ENCODE measurements around the gene ACOXL.

DNA sequence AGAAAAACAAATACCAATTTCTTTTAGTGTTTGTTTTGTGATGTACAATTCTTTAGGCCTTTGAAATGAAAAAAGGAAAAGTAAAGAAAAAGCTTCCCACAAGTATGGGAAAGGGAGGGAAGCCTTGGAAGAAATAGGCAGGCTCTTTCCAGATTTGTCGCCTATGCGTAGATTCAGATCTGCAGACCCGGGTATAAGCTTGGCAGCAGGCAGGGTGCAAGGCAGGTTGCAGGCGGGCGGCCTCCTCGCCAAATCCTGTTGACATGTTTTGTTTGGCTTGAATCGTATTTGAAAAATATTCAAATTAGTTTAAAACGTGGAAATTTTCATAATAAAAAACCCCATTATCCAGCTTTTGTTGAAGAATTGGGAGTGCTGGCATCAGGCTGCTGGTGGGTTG is 104.3 kb downstream of the ACOXL start:
- TF ChIP-seq HDAC2 (IDR thresholded peaks at IDR 0.05) (no peak), DPF2 (IDR thresholded peaks at IDR 0.05) (no peak), ZNF274 (IDR thresholded peaks at IDR 0.05; ENCODE audit: insufficient read depth, insufficient read length) (no peak), SUZ12 (IDR thresholded peaks at IDR 0.05; ENCODE audit: unreplicated experiment) (no peak), TAF1 (IDR thresholded peaks at IDR 0.05; ENCODE audit: borderline replicate concordance, low read depth, low read length) (no peak), POLR2A (IDR thresholded peaks at IDR 0.05; ENCODE audit: low read depth, low read length) (no peak), EP300 (IDR thresholded peaks at IDR 0.05; ENCODE audit: borderline replicate concordance in 1 of 2, control insufficient read depth in 1 of 2, low read depth in 2 of 2, low read length in 2 of 2) (no peak), YY1 (IDR thresholded peaks at IDR 0.05; ENCODE audit: low read depth, low read length) (no peak), NR2C2 (IDR thresholded peaks at IDR 0.05; ENCODE audit: borderline replicate concordance, control insufficient read depth, insufficient read length, low read depth) (no peak)
- TF ChIP-seq, protein P1, sequence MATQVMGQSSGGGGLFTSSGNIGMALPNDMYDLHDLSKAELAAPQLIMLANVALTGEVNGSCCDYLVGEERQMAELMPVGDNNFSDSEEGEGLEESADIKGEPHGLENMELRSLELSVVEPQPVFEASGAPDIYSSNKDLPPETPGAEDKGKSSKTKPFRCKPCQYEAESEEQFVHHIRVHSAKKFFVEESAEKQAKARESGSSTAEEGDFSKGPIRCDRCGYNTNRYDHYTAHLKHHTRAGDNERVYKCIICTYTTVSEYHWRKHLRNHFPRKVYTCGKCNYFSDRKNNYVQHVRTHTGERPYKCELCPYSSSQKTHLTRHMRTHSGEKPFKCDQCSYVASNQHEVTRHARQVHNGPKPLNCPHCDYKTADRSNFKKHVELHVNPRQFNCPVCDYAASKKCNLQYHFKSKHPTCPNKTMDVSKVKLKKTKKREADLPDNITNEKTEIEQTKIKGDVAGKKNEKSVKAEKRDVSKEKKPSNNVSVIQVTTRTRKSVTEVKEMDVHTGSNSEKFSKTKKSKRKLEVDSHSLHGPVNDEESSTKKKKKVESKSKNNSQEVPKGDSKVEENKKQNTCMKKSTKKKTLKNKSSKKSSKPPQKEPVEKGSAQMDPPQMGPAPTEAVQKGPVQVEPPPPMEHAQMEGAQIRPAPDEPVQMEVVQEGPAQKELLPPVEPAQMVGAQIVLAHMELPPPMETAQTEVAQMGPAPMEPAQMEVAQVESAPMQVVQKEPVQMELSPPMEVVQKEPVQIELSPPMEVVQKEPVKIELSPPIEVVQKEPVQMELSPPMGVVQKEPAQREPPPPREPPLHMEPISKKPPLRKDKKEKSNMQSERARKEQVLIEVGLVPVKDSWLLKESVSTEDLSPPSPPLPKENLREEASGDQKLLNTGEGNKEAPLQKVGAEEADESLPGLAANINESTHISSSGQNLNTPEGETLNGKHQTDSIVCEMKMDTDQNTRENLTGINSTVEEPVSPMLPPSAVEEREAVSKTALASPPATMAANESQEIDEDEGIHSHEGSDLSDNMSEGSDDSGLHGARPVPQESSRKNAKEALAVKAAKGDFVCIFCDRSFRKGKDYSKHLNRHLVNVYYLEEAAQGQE (IDR thresholded peaks at IDR 0.05; ENCODE audit: low read depth, low read length): no peak
- TF ChIP-seq, protein P2, sequence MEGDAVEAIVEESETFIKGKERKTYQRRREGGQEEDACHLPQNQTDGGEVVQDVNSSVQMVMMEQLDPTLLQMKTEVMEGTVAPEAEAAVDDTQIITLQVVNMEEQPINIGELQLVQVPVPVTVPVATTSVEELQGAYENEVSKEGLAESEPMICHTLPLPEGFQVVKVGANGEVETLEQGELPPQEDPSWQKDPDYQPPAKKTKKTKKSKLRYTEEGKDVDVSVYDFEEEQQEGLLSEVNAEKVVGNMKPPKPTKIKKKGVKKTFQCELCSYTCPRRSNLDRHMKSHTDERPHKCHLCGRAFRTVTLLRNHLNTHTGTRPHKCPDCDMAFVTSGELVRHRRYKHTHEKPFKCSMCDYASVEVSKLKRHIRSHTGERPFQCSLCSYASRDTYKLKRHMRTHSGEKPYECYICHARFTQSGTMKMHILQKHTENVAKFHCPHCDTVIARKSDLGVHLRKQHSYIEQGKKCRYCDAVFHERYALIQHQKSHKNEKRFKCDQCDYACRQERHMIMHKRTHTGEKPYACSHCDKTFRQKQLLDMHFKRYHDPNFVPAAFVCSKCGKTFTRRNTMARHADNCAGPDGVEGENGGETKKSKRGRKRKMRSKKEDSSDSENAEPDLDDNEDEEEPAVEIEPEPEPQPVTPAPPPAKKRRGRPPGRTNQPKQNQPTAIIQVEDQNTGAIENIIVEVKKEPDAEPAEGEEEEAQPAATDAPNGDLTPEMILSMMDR (IDR thresholded peaks at IDR 0.05 in 2 of 3, conservative IDR thresholded peaks at IDR 0.05 in 1 of 3; ENCODE audit: control insufficient read depth in 2 of 3, extremely low read depth in 1 of 3, insufficient read depth in 1 of 3, low read depth in 3 of 3, low read length in 3 of 3): no peak
- TF ChIP-seq, protein P3, sequence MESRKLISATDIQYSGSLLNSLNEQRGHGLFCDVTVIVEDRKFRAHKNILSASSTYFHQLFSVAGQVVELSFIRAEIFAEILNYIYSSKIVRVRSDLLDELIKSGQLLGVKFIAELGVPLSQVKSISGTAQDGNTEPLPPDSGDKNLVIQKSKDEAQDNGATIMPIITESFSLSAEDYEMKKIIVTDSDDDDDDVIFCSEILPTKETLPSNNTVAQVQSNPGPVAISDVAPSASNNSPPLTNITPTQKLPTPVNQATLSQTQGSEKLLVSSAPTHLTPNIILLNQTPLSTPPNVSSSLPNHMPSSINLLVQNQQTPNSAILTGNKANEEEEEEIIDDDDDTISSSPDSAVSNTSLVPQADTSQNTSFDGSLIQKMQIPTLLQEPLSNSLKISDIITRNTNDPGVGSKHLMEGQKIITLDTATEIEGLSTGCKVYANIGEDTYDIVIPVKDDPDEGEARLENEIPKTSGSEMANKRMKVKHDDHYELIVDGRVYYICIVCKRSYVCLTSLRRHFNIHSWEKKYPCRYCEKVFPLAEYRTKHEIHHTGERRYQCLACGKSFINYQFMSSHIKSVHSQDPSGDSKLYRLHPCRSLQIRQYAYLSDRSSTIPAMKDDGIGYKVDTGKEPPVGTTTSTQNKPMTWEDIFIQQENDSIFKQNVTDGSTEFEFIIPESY (IDR thresholded peaks at IDR 0.05): no peak
- TF ChIP-seq, protein P4, sequence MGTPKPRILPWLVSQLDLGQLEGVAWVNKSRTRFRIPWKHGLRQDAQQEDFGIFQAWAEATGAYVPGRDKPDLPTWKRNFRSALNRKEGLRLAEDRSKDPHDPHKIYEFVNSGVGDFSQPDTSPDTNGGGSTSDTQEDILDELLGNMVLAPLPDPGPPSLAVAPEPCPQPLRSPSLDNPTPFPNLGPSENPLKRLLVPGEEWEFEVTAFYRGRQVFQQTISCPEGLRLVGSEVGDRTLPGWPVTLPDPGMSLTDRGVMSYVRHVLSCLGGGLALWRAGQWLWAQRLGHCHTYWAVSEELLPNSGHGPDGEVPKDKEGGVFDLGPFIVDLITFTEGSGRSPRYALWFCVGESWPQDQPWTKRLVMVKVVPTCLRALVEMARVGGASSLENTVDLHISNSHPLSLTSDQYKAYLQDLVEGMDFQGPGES (IDR thresholded peaks at IDR 0.05): no peak

All from GM12878 (cell line).